Adrenal gland (tissue), 12 donors: ENCODE data around the gene RLN3. TPM values are rescaled to one million over a fixed set of nuclear protein-coding genes. Genes with fewer than 3 reads are reported as not detected.
A peak's percentile ranks its signal among the peaks of the same experiment; 100 is the strongest.

Source experiments
- DNase-seq, 7 donors: peaks; one replicate each; pipeline ENCODE4 v3.0.0-alpha.2; 2019 to 2020
- H3K27ac ChIP-seq, 5 donors: fragments of 200-600 bp; sonication (generic) in 4 of 5; 1 replicate in 3 of 5; 2 replicates in 2 of 5; pipeline versions ENCODE4 v1.5.1 to v1.8.0; 2016 to 2020; ENCODE audit warnings: mild to moderate bottlenecking in 1 of 5
- H3K27me3 ChIP-seq: fragments of 200-600 bp; 2 replicates; pipeline ENCODE4 v1.8.0; 2021
- H3K36me3 ChIP-seq, 2 donors: fragments of 200-600 bp; replicated peaks in 1 of 2; 1 replicate in 1 of 2; 2 replicates in 1 of 2; pipeline versions ENCODE4 v1.5.1 to v1.8.0; 2018 to 2022
- H3K4me1 ChIP-seq, 2 donors: fragments of 200-600 bp; replicated peaks in 1 of 2; 1 replicate in 1 of 2; 2 replicates in 1 of 2; pipeline versions ENCODE4 v1.5.1 to v1.8.0; 2018 to 2021
- H3K4me3 ChIP-seq, 4 donors: fragments of 200-600 bp; sonication (generic) in 3 of 4; one replicate each; pipeline ENCODE4 v1.5.1; 2016 to 2018
- H3K9me3 ChIP-seq, 3 donors: fragments of 200-600 bp; sonication (generic) in 1 of 3; replicated peaks in 1 of 3; 1 replicate in 2 of 3; 2 replicates in 1 of 3; pipeline versions ENCODE4 v1.5.1 to v1.8.0; 2016 to 2021
- POLR2A ChIP-seq, 2 donors: fragments of 450-650 bp; IDR thresholded peaks; one replicate each; pipeline ENCODE4 v1.6.1; 2017; ENCODE audit warnings: antibody characterized with exemption in 2 of 2, mild to moderate bottlenecking in 2 of 2, moderate library complexity in 1 of 2
- WGBS, 4 donors: extraction: QIAGEN DNeasy Blood & Tissue Kit in 2 of 4; methylation state at CpG; one replicate each; pipeline versions ENCODE4 v1.1.5 to v1.1.7; 2013 to 2017; 5-methylcytosine and 5-hydroxymethylcytosine counted together
- intact Hi-C, 2 donors: fragments of 100-400 bp; cut with DNase I; formaldehyde crosslinking; loops; one replicate each; pipeline versions ENCODE4 v1.14.1 to v1.15.0; 2022 to 2023
- polyA plus RNA-seq, 3 donors: library from polyadenylated mRNA; stranded (reverse); fragments of 200-250 nt in 2 of 3; fragments of 350-450 nt in 1 of 3; fragmentation: Illumina TruSeq in 1 of 3; extraction: RNeasy Lipid Tissue Mini Kit (QIAGEN cat#74804) in 1 of 3; gene quantifications; one replicate each; pipeline ENCODE4 v1.2.3, GENCODE V29; 2013 to 2014
- total RNA-seq, 9 donors: library from RNA; depleted of rRNA in 4 of 9; stranded (reverse); fragments of >200 nt in 4 of 9; fragments of 120-200 nt in 1 of 9; fragmentation: NEBNext Ultra II Directional in 1 of 9; extraction: Animal tissue kit (Norgen Biotek cat#: 25700) in 1 of 9; gene quantifications; one replicate each; pipeline versions ENCODE4 v1.1.0 to v1.2.4, GENCODE V29; 2013 to 2023
- TF ChIP-seq, protein P1 (sequence below), 6 experiments: fragments of 450-650 bp in 4 of 6; fragments of 200-600 bp in 2 of 6; sonication (generic) in 1 of 6; IDR thresholded peaks; 1 replicate in 5 of 6; 2 replicates in 1 of 6; pipeline versions ENCODE4 v1.5.1 to v1.8.0; 2016 to 2021; ENCODE audit warnings: antibody characterized with exemption in 6 of 6, mild to moderate bottlenecking in 2 of 6, moderate library complexity in 1 of 6
- donor health status: healthy with polysubstance abuse.
- donor health status: Bipolar disorder and iron deficiency.
- donor health status: DM: yes; HTN: yes; CAD: no.
- donor health status: DM: no; HTN: no; CAD: no.
- donor health status: DM: no; HTN: no; CAD: no.
- donor health status: DM: yes; HTN: yes; CAD: no.

Gene RLN3
- total and polyA plus RNA-seq, 12 donors, result not detected

DNA sequence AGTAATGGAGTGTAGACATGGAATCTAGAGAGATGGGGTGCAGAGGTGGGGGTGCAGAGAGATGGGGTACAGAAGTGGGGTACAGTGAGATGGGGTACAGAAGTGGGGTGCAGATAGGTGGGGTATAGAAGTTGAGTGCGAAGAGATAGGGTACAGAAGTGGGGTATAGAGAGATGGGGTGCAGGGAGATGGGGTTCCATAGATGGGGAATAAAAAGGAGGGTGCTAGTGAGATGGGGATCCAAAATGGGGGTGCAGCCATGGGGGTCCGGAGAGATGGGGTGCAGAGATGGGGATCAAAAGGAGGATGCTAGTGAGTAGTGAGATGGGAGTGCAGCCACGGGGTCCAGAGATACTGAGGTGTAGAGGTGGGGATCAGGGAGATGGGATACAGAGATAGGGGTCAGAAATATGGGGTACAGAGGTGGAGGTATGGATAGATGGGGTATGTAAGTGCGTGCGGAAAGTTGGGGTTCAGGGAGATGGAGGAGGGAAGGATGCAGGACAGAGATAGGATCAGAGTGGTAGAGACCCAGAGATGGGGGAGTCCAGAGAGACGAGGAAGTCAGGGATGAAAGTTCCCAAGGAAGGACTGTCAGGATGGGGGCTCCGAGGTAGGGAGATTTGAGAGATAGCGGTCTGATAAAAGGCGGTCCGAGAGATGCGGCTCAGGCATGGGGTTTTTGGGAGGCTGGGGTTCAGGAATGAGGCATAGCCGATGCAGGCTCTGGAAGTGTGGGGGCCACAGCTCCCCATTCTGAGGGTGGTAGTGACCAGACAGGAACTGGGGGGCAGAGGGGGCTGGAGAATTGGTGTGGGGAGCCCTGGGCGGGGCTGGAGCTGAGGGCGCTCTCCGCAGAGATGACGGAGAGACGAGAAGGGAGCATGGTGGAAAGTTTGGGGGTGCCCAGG is 30.5 kb downstream of the RLN3 start:
- intact Hi-C loops, result loop anchor here (10.0 kb wide), 2 partner anchors 174 to 464 kb away; no protein-coding TSS in a partner anchor
- peaks cover 15% of the 10 kb centered on the region for H3K27me3 ChIP-seq
- no peaks in the 10 kb centered on the region for H3K36me3 ChIP-seq

GRCh38 chr19:14059093-14059480 is 31.1 kb downstream of the RLN3 start:
- no peak overlapping the region for H3K4me3 ChIP-seq
- no peak for TF ChIP-seq POLR2A (IDR thresholded peaks at IDR 0.05)
- TF ChIP-seq, protein P1, sequence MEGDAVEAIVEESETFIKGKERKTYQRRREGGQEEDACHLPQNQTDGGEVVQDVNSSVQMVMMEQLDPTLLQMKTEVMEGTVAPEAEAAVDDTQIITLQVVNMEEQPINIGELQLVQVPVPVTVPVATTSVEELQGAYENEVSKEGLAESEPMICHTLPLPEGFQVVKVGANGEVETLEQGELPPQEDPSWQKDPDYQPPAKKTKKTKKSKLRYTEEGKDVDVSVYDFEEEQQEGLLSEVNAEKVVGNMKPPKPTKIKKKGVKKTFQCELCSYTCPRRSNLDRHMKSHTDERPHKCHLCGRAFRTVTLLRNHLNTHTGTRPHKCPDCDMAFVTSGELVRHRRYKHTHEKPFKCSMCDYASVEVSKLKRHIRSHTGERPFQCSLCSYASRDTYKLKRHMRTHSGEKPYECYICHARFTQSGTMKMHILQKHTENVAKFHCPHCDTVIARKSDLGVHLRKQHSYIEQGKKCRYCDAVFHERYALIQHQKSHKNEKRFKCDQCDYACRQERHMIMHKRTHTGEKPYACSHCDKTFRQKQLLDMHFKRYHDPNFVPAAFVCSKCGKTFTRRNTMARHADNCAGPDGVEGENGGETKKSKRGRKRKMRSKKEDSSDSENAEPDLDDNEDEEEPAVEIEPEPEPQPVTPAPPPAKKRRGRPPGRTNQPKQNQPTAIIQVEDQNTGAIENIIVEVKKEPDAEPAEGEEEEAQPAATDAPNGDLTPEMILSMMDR (IDR thresholded peaks at IDR 0.05), result peak; percentile 18 to 46 (median 38)
- no peak for DNase-seq
- H3K27ac ChIP-seq, result no peak overlapping the region
- H3K9me3 ChIP-seq, result no peaks in the 10 kb centered on the region
- H3K36me3 ChIP-seq, result no peaks in the 10 kb centered on the region
- H3K4me1 ChIP-seq, result peaks cover 0 to 4% of the 10 kb centered on the region in 2 donors
- intact Hi-C loops, result loop anchor here (10.0 kb wide), 2 partner anchors 174 to 464 kb away; no protein-coding TSS in a partner anchor
- H3K27me3 ChIP-seq, result peaks cover 15% of the 10 kb centered on the region
- WGBS, 4 donors, result 13 to 60% (median 25%) methylated on average over 2 to 15 of the region's 15 CpGs

More for the DNA sequence above, 30.5 kb downstream of the RLN3 start:
- H3K9me3 ChIP-seq, result no peaks in the 10 kb centered on the region
- H3K4me3 ChIP-seq, result no peak overlapping the region
- no peak for DNase-seq
- TF ChIP-seq, protein P1 (IDR thresholded peaks at IDR 0.05), result no peak
- no peak for TF ChIP-seq POLR2A (IDR thresholded peaks at IDR 0.05)
- H3K27ac ChIP-seq, result no peak overlapping the region
- H3K4me1 ChIP-seq, result peaks cover 0 to 4% of the 10 kb centered on the region in 2 donors
- 18 to 30% (median 25%) methylated on average over 11 to 17 of the region's 17 CpGs for WGBS, 4 donors

DNA sequence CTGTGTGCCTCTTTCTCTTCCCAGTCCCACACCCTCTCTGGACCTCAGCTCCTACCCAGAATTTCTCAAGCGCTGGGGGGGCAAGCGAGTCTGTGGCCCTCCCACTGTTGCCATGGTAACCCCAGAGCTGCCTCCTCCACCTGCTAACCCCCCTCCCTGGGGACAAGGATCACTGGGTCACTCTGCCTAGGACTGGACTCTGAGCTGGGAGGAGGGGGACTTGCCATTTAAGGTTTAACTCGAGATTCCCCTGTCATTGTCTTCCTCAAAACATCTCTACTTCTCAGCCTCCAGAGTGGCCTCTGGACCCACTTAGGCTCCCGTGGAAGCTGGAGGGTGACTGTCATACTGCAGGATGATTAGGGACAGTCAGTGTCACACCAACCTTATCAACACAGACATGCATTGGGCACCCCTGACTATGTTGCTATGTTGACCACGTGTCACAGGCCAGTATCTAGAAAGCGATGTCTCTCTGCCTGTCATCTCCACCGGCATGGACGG is 31.8 kb downstream of the RLN3 start:
- H3K4me1 ChIP-seq, result peaks cover 0 to 4% of the 10 kb centered on the region in 2 donors
- intact Hi-C loops, result loop anchor here (10.0 kb wide), 2 partner anchors 175 to 465 kb away; no protein-coding TSS in a partner anchor
- no peak overlapping the region for H3K4me3 ChIP-seq
- no peaks in the 10 kb centered on the region for H3K9me3 ChIP-seq
- 44 to 58% (median 52%) methylated on average over 6 to 8 of the region's 8 CpGs for WGBS, 4 donors
- no peaks in the 10 kb centered on the region for H3K36me3 ChIP-seq
- H3K27me3 ChIP-seq, result peaks cover 15% of the 10 kb centered on the region
- no peak for DNase-seq
- TF ChIP-seq, protein P1 (IDR thresholded peaks at IDR 0.05), result no peak
- TF ChIP-seq POLR2A (IDR thresholded peaks at IDR 0.05), result no peak
- H3K27ac ChIP-seq, result no peak overlapping the region

- H3K36me3 ChIP-seq, result no peaks in the 10 kb centered on the region
- 41 to 68% (median 54%) methylated on average over 7 to 9 of the region's 9 CpGs for WGBS, 4 donors
- no peak for DNase-seq
- no peak overlapping the region for H3K4me3 ChIP-seq
- intact Hi-C loops, result no loop called here
- H3K9me3 ChIP-seq, result no peaks in the 10 kb centered on the region
- no peak overlapping the region for H3K27ac ChIP-seq
- H3K4me1 ChIP-seq, result peaks cover 0 to 4% of the 10 kb centered on the region in 2 donors
- H3K27me3 ChIP-seq, result peaks cover 15% of the 10 kb centered on the region
- TF ChIP-seq POLR2A (IDR thresholded peaks at IDR 0.05), result no peak
- TF ChIP-seq, protein P1 (IDR thresholded peaks at IDR 0.05), result no peak
Measured at GRCh38 chr19:14061081-14061749, 33.3 kb downstream of the RLN3 start.
